PC-9 (cell line): ENCODE measurements around the gene SLCO4A1.

Experiments
- EZH2 ChIP-seq: fragments of 200-600 bp; sonication (generic); IDR thresholded peaks from 2 replicates; pipeline ENCODE4 v1.8.0; 2017; ENCODE audit warnings: antibody characterized with exemption, low read depth
- TF ChIP-seq, protein P1 (sequence below): fragments of 200-600 bp; sonication (generic); conservative IDR thresholded peaks from 2 replicates; pipeline ENCODE4 v1.6.1; 2017; ENCODE audit warnings: mixed run types, antibody characterized with exemption, mild to moderate bottlenecking, moderate library complexity

DNA sequence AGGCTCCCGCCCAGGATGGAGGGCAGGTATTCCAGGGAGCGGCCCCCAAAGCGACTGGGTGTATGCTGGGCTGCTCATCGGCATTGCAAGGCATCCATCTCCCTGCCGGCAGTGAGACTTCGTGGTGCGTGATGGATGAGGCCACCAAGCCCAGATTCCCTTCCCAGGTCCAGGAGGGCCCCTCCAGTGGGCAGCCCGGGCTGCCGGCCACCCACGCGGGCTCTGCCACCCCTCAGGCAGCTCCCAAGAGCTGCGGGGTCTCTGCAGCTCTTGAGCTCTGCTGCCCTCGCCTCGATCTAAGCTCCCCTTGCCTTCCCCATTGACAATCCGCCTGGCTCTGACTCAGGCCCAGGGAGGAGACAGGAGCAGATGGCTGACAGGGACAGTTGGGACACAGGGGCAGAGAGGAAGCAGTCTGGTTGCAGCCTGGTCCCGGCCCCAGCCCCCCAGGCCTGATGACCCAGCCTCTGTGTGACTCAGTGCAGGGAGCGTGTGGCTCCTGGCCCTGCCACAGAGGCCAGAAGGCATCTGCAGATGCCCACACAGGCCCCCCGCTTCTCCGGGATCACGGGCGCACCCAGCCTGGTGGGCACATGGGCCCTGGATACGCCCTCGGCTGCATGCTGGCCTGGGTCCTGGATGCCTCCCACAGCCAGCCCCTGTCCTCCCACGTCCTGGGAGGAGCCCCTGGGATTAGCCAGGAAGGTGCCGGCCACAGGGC is 33.0 kb downstream of the SLCO4A1 start:
- TF ChIP-seq, protein P1, sequence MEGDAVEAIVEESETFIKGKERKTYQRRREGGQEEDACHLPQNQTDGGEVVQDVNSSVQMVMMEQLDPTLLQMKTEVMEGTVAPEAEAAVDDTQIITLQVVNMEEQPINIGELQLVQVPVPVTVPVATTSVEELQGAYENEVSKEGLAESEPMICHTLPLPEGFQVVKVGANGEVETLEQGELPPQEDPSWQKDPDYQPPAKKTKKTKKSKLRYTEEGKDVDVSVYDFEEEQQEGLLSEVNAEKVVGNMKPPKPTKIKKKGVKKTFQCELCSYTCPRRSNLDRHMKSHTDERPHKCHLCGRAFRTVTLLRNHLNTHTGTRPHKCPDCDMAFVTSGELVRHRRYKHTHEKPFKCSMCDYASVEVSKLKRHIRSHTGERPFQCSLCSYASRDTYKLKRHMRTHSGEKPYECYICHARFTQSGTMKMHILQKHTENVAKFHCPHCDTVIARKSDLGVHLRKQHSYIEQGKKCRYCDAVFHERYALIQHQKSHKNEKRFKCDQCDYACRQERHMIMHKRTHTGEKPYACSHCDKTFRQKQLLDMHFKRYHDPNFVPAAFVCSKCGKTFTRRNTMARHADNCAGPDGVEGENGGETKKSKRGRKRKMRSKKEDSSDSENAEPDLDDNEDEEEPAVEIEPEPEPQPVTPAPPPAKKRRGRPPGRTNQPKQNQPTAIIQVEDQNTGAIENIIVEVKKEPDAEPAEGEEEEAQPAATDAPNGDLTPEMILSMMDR: no peak
- no peak for TF ChIP-seq EZH2
